Measurements from ENCODE around the gene ANO7.
"Not testable (repeated sequence)": the region's sequence is repeated elsewhere in the genome, so short reads cannot be mapped to it uniquely, and the experiment has no call there.

The ANO7 gene

GRCh38 chr2:241195506-241196130 is 7.1 kb downstream of the ANO7 start:
- H3K36me3 ChIP-seq (replicated peaks; ENCODE audit: insufficient read depth, low read length): no peaks in the 10 kb centered on the region
- H4K20me1 ChIP-seq (ENCODE audit: insufficient read depth, low read length): no peaks in the 10 kb centered on the region
- H2AFZ ChIP-seq (ENCODE audit: low read length): no peak overlapping the region
- H3F3A ChIP-seq (ENCODE audit: insufficient read depth, low read length): no peaks in the 10 kb centered on the region
- H3K9me2 ChIP-seq (replicated peaks; ENCODE audit: insufficient read depth, low read length): no peaks in the 10 kb centered on the region
- TF ChIP-seq EZH2phosphoT487 (IDR thresholded peaks at IDR 0.05; ENCODE audit: low read length) (no peak), EZH2 (optimal IDR thresholded peaks at IDR 0.05; ENCODE audit: low read depth, low read length) (no peak)
- TF ChIP-seq, protein P1, sequence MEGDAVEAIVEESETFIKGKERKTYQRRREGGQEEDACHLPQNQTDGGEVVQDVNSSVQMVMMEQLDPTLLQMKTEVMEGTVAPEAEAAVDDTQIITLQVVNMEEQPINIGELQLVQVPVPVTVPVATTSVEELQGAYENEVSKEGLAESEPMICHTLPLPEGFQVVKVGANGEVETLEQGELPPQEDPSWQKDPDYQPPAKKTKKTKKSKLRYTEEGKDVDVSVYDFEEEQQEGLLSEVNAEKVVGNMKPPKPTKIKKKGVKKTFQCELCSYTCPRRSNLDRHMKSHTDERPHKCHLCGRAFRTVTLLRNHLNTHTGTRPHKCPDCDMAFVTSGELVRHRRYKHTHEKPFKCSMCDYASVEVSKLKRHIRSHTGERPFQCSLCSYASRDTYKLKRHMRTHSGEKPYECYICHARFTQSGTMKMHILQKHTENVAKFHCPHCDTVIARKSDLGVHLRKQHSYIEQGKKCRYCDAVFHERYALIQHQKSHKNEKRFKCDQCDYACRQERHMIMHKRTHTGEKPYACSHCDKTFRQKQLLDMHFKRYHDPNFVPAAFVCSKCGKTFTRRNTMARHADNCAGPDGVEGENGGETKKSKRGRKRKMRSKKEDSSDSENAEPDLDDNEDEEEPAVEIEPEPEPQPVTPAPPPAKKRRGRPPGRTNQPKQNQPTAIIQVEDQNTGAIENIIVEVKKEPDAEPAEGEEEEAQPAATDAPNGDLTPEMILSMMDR (IDR thresholded peaks at IDR 0.05; ENCODE audit: low read length): no peak
- no peak overlapping the region for H3K4me3 ChIP-seq (ENCODE audit: low read length)
- no peak overlapping the region for H3K4me2 ChIP-seq (ENCODE audit: low read depth, low read length)
- no peak for DNase-seq
- no peak overlapping the region for H3K27ac ChIP-seq (ENCODE audit: low read length)
- no peaks in the 10 kb centered on the region for H3K9me3 ChIP-seq (replicated peaks; ENCODE audit: insufficient read depth, low read length)
- no peaks in the 10 kb centered on the region for H3K4me1 ChIP-seq (ENCODE audit: low read length)
- H3K9ac ChIP-seq (ENCODE audit: low read length): no peak overlapping the region
- no peaks in the 10 kb centered on the region for H3K79me2 ChIP-seq (ENCODE audit: low read length)
- no peaks in the 10 kb centered on the region; the same call in none of the 2 replicates for H3K27me3 ChIP-seq (replicated peaks; ENCODE audit: insufficient read depth, low read length)

GRCh38 chr2:241197246-241197645 is 8.8 kb downstream of the ANO7 start:
- H3K4me3 ChIP-seq (ENCODE audit: low read length); H3K4me2 ChIP-seq (ENCODE audit: low read depth, low read length); H4K20me1 ChIP-seq (ENCODE audit: insufficient read depth, low read length); H3K79me2 ChIP-seq (ENCODE audit: low read length); H3K4me1 ChIP-seq (ENCODE audit: low read length); H3K9ac ChIP-seq (ENCODE audit: low read length); H3K27ac ChIP-seq (ENCODE audit: low read length); DNase-seq; H2AFZ ChIP-seq (ENCODE audit: low read length); H3K36me3 ChIP-seq (replicated peaks; ENCODE audit: insufficient read depth, low read length); H3K27me3 ChIP-seq (replicated peaks; ENCODE audit: insufficient read depth, low read length); H3F3A ChIP-seq (ENCODE audit: insufficient read depth, low read length); H3K9me3 ChIP-seq (replicated peaks; ENCODE audit: insufficient read depth, low read length); H3K9me2 ChIP-seq (replicated peaks; ENCODE audit: insufficient read depth, low read length): not testable (repeated sequence)

DNA sequence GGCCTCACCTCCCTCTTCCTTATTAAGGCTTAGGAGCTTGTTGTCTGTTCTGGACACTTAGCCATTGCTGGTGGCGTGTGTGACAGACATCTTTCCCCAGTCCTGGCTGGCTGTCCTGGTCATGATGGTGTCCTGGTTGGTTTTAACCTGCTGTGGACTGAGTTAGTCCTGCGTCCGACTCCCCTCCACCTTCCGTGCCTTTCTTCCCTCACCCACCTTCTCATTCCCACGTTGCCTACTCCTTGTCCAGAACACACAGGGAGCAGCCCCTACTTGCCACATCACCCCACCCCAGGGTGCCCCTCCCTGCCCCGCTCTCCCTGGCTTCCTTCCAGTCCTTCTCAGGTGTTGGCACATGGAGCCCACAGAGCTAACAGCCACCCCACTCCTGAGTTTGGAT is 9.5 kb downstream of the ANO7 start:
- H2AFZ ChIP-seq (ENCODE audit: low read length): no peak overlapping the region
- H3K4me1 ChIP-seq (ENCODE audit: low read length): no peaks in the 10 kb centered on the region
- no peak overlapping the region for H3K4me2 ChIP-seq (ENCODE audit: low read depth, low read length)
- no peak overlapping the region for H3K4me3 ChIP-seq (ENCODE audit: low read length)
- DNase-seq: no peak
- no peaks in the 10 kb centered on the region for H4K20me1 ChIP-seq (ENCODE audit: insufficient read depth, low read length)
- TF ChIP-seq EZH2 (optimal IDR thresholded peaks at IDR 0.05; ENCODE audit: low read depth, low read length) (no peak), EZH2phosphoT487 (IDR thresholded peaks at IDR 0.05; ENCODE audit: low read length) (no peak)
- TF ChIP-seq, protein P1 (IDR thresholded peaks at IDR 0.05; ENCODE audit: low read length): no peak
- H3F3A ChIP-seq (ENCODE audit: insufficient read depth, low read length): no peaks in the 10 kb centered on the region
- no peak overlapping the region for H3K27ac ChIP-seq (ENCODE audit: low read length)
- no peak overlapping the region for H3K9ac ChIP-seq (ENCODE audit: low read length)
- H3K9me2 ChIP-seq (replicated peaks; ENCODE audit: insufficient read depth, low read length): no peaks in the 10 kb centered on the region
- no peaks in the 10 kb centered on the region; the same call in none of the 2 replicates for H3K27me3 ChIP-seq (replicated peaks; ENCODE audit: insufficient read depth, low read length)
- H3K9me3 ChIP-seq (replicated peaks; ENCODE audit: insufficient read depth, low read length): no peaks in the 10 kb centered on the region
- H3K36me3 ChIP-seq (replicated peaks; ENCODE audit: insufficient read depth, low read length): no peaks in the 10 kb centered on the region
- no peaks in the 10 kb centered on the region for H3K79me2 ChIP-seq (ENCODE audit: low read length)

Measured in MM.1S (cell line).